Measurements from ENCODE around the gene TAF10.
A peak's percentile ranks its signal among the peaks of the same experiment; 100 is the strongest.

Gene TAF10

DNA sequence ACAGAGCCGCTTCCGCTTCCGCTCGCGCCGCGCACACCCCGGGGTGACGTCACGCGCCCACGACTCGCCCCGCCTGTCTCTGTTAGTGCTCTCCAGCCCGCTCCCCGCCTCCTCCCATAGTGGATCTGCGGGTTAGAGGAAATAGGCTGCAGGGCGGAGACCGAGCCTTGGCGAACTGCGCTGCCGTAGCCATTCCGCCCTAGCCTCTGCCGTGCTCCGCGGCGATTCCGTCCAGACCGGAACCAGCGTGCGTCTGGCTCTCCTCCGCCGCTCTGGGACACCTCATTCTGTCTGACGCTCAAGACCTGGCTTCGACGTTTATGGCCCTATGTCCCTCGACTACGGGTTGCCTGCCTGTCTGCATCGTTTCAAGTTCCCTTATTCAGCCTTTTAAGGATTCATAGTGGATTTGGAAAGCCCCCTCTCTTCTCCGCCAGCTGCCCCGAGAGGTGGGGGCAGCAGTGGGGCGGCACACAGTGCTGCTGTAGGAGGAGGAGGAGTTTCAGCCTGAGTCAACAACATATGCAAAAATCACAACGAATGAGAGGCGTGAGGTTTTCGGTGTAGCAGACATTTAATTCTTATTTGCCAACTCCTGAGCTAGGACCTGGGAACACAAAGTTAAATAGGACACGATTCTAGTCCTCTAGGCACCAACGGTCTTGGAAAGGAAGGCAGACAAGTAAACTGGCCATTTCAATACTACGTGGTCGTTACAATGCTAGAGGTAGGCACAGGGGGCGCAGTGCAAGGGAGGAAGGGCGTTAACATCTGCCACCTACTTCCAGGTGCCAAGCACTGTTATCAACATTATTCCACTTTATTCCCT, at the start of gene TAF10:
Gene TAF10, minus strand, starts transcription at position 4 of the 829 bp plus-strand sequence. CDS start 27 bp downstream, outside the sequence.
- DNase-seq = peak; percentile 92

DNA sequence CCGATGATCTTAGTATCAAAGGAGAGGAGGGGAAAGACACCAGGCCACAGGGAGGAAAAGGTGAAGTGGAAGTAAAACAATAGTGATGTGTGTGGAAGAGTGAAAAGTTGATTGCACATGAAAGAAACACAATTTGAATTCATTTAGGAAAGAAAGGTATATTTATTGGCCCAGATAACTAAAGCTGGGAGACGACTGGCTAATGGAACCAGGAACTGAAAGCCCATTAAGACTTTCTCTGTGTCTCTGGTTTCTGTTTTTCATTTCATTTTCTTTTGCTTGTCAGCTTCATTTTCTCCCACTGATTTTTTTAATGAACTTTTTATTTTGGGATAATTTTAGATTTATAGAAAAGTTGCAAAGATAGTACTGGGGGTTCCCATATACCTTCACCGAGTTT, 48.7 kb upstream of the TAF10 start:
- no peak for DNase-seq

DNA sequence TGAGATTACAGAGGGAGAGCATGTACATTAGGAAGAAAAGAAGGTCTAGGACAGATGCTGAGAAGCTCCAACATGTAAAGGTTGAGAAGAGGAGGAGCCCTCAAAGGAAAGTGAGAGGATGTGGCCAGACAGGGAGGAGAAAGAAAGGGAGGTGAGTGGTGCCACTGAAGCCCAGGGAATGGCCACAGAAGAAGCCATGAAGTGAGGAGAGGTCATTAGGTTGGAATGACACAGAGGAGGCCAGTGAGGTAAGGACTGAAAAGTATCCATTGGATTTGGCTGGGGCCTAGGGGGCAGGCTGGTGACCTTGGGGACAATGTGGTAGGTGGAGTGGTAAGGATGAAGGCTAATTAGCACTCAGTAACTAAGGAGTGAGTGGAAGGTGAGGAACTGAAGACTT, 46.6 kb upstream of the TAF10 start:
- DNase-seq = no peak

DNA sequence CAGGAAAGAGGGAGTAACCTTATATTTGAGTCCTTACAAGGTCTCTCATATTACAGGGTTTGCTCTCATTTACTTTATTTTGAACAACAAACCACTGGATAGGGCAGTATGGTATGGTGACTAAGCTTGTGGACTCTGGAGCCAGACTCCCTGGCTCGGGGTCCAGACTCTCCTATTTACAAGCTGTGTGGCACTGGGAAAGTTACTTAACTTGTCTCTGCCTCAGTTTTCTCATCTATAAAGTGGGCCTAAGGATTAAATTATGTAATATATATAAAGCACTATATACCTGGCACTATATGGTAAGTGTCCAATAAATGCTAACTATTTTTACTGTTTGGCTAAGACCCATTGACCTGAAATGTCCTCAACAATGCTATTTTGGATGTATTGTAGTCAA, 45.3 kb upstream of the TAF10 start:
- no peak for DNase-seq

DNA sequence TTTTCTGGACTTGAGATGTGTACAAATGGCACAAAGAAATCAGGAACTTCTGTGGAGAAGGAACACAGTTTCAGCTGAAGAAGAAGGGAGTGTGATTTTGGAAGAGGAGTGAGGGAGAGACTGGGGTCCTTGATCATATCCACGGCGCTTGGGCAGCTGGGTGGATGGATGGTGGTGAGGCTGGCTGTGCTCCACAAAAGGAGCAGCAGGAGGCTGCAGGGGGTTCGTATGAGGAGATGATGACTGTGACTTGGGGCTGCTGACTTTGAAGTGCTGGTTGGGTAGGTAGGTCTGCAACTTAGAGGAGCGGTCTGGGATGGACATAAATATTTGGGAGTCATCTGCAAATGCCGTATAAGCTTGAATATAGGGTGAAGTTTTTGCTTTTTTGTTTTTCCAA, 44.9 kb upstream of the TAF10 start:
- no peak for DNase-seq

DNA sequence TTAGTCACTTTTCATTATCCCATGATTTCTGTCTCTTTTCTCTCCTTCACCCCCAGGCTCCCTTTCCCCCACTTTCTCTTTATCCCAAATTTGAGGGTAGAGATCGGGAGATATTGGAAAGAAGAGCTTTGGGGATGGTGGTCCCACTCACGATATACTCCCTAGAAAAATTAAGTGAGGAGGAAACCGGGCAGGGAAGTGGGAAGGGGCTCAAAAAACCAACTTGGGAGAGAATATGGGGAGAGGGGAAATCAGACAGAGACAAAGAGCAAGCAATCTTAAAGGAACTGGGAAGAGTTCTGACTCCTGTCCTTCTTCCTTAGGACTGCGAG, 44.5 kb upstream of the TAF10 start:
- no peak for DNase-seq

DNA sequence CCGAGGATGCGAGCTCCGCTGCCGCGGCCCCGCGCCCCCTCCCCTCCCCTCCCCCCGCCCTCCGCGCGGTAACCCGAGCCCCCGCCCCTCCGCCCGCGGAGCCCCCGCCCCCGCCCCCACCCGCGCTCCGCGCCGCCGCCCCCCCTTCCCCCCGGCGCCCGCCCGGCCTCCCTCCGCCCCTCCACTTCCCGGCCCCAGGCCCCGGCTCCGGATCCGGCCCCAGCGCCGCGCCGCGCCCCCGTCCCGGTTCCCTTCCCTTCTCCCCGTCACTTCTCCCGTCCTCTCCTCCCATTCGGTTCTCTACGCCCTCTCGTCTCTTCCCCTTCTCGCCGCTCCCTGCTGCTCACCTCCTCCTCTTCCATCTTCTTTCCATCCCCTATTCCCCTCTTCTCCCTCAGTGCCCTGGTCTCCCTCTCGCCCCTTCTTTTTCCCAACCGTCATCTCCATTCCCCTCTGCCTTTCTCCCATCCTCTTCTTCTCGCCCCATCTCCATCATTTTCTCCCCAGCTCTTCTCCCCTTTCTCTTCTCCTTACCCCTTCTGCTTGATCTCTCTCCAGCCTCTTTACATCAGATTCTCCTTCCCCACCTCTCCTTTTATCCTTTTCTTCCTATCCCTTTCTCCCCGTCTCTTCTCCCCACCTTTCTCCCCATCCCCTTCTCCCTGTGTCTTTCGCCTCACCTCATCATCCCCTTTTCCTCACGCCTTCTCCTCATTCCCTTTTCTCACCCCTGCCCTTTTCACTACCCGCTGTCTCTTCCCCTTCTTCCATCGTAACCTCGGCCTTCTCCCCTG, 44.0 kb upstream of the TAF10 start, which contains the start of gene DCHS1:
Gene DCHS1, minus strand, starts transcription at position 20 of the 794 bp plus-strand sequence. CDS start 14,196 bp downstream, outside the sequence.
- no peak for DNase-seq

DNA sequence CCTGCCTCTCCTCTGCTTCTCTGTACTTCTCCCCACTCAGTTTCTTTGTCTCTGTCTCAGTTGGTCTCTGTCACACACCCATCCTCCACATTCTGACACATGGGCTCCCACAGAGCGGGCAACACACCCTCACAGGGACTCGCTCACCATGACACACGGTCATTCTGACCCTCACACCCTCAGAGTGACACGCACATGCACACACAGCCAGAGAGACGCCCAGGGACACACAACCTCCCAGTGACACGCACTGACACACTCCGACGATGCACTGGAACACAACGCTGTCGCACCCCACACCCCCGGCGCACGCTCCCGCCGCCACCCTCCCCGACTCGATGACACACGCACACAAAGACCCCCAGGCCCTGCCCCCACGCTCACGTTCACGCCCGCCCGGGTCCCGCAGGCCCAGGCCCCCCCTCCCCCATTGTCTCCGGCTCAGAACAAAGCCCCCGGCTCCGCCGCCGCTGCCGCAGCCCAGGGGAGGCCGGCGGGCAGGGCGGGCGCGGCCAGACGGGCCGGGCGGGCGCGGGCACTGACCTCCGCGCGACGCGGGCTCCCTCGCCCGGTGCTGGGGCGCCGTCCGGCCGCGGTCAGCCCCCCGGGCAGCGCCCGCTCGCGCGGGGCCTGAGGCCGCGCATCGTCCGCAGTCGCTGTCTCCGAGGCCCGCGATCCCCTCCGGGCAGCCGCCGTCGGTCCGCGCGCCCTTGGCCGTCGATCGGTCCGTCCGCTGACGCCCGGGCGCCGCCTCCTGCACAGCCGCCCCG, 43.2 kb upstream of the TAF10 start:
- DNase-seq = no peak

- no peak for DNase-seq
Measured at GRCh38 chr11:6654281-6655019, 42.4 kb upstream of the TAF10 start.

DNA sequence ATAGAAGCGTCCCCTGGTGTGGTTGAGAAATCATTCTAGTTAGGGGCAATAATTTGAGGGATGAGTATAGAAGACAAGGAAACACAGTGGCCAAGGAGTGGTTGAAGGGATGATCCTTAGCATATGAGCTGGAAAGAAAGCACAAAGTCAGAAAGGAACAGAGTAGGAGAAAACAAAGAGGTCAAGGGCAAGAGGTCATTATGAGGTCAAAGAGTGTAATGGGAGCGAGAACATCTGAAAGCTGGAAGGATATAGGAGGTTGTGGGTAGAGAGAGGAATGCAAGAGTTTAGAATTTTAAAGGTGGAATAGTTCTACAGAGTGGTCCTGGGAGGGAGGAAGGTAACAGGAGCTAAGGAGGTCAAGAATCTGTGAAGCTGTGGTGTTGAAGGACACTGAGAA, 41.6 kb upstream of the TAF10 start:
- no peak for DNase-seq

DNA sequence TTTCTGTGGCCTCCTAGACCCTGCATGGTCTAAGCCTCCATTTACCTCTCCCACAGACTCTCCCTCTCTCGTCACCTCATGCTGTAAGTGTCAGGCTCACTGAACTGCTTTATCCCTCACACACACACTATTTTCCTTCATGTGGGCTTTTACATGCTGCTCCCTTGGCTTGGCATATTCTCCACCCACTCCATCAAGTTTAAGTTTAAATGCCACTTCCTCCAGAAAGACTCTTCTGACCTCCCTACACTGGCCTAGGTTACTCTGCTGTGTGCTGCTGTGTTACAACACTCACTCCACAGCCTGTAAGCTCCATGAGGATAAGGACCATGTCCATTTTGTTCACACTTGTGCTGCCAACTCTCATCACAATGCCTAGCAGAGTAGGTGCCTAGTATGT, 41.1 kb upstream of the TAF10 start:
- no peak for DNase-seq

- DNase-seq = no peak
Measured at GRCh38 chr11:6652182-6652581, 40.2 kb upstream of the TAF10 start.

DNA sequence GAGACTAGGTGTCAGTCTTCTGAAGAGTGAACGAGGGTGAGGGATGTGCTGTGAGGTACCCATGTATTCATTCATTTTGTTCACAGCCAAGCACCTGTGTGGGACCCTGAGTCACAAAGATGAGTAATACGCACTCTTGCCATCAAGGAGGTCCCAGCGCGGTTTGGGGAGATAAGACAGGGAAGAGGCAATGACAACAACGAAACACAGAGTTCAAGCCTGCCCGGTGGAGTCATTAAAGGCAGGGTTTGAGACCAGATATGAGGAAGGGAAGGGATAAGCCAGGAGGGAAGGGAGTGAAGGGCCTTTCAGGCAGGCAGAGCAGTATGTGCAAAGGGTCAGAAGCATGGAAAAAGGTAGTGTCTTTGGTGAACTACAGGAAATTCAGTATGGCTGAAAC, 39.0 kb upstream of the TAF10 start:
- no peak for DNase-seq

- no peak for DNase-seq
Measured at GRCh38 chr11:6650104-6650503, 38.1 kb upstream of the TAF10 start.

- DNase-seq = no peak
Measured at GRCh38 chr11:6648501-6648900, 36.5 kb upstream of the TAF10 start.

DNA sequence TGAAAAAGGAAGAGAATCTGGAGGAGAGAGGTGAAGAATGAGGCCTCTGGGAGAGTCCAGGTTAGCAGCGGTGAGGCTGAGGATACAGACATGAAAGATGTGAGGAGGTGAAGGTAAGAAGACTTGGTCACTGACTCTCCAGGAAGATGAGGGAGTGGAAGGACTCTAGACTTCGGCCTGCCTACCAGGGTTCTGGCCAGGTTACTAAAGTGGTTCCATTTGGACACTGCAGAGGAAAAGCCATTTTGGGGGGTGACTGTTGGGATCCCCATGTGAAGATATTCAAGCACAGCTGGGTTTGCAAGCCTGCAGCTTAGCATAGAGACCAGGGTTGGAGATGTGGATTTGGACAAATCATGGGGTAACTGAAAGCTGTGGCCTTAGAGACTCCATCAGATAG, 35.8 kb upstream of the TAF10 start:
- DNase-seq = no peak

DNA sequence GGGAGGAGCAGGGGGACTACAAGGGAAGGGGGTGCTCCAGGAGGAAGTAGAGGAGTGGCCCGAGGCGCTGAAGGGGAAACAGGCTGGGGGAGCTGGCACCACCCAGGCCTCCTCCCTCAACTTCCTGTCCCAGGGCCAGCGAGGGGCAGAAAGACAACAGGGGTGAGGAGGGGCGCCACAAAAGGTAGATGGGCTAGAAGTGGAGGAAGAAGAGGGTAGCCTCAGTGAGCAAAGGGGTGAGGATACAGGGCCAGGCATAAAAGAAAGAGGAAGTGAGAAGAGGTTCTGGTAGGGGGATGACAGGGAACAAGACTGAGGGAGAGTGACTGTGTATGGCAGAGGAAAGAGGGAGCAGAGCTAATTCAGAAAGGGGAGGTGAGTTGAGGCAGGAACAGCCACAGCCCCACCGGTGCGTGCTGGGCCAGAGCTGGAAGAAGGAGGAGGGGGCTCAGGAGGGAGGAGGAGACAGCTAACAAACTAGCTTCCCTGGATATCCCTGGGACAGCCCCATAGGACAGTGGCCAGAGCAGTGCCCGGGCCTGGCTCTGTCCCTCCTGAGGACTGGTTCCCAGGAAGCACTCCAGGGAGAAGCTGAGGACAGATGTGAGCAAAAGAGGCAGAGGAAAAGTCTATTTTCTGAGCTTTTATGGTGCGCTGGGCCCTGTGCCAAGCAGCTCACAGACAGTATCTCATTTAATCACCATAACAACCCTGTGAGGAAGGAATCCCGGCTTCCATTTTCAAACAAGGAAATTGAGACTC, 35.1 kb upstream of the TAF10 start:
- no peak for DNase-seq

DNA sequence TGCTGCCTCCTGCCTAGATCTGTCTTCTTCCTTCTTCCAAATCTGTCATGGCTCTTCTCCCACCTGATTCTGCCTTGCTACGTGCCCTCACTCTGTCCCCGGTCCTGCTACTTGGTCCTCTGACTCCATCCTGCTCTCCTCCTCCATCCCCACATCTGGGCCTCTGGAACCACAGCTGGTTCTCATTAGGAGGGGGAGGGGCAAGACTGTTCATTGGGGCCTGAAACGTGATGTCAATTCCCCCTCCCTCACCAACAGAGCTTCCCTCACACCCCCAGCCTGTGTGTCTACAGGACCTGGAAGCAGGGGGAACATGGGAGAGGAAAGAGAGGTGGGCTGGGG, 34.5 kb upstream of the TAF10 start:
- no peak for DNase-seq

DNA sequence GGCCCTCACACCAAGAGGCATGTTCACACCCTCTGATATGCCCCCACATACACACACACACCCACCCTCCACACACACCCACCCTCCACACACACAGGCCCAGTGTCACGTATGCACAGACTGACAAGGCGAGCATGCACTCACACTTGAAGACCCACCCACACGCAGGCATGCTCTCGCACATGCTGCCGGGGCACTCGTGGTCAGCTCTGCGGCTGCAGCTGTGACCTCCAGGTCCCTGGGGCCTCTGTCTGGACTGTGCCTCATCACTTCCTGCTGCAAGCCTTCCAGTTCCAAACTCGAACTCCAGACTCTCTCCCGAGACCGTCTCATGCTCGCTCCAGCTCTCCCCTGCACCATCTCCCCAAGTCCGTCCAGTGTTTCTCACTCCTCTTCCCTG, 34.1 kb upstream of the TAF10 start:
- no peak for DNase-seq

GRCh38 chr11:6642957-6643356, 30.9 kb upstream of the TAF10 start:
- DNase-seq = no peak

- no peak for DNase-seq
Measured at GRCh38 chr11:6640985-6641701, 29.1 kb upstream of the TAF10 start.
